ENCODE results near the gene NRARP. TPM values are rescaled to one million over a fixed set of nuclear protein-coding genes. Genes with fewer than 3 reads are reported as not detected.

NRARP gene
- total and polyA plus RNA-seq, 5 donors = 4.2 to 14.5 (median 6.8) TPM

DNA sequence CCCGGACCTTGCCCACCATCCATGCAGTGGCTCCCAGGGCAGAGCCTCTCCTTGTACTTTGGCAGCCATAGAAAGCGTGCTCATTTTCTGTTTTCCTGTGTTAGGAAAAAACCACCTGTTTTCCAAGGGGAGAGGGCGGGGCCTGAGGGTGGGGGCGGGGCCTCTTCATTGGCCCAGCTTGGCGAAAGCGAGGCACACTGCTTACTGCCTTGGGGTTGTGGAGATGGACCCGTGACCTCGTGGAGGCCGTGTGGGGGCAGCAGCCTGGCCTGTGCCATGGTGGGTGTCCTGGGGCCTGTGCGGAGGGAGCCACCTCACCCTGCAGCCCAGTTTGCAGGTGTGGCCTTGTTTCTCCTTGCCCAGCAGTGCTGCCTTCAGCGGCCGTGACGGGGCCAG lies 29.0 kb downstream of the NRARP start:
- Histone ChIP-seq H3K27me3 (ENCODE audit: control insufficient read depth, insufficient read depth) (no peaks in the 10 kb centered on the region), H3K4me3 (ENCODE audit: low read length) (no peak overlapping the region), H3K27ac (ENCODE audit: low read length) (no peak overlapping the region), H3K9me3 (ENCODE audit: control insufficient read depth, low read length) (no peaks in the 10 kb centered on the region), H3K4me1 (ENCODE audit: control insufficient read depth, insufficient read depth, low read length) (peaks cover 15% of the 10 kb centered on the region)
- ATAC-seq (no peak), DNase-seq (no peak)
- intact Hi-C loops (cut with DNase I) = no loop called here
- WGBS = 80% methylated on average over 13 of the region's 13 CpGs

- WGBS = 93% methylated on average over 39 of the region's 39 CpGs
- H3K9me3 ChIP-seq (ENCODE audit: control insufficient read depth, low read length) = no peaks in the 10 kb centered on the region
- H3K27ac ChIP-seq (ENCODE audit: low read length) = no peak overlapping the region
- H3K4me3 ChIP-seq (ENCODE audit: low read length) = no peak overlapping the region
- intact Hi-C loops (cut with DNase I) = no loop called here
- no peaks in the 10 kb centered on the region for H3K27me3 ChIP-seq (ENCODE audit: control insufficient read depth, insufficient read depth)
- peaks cover 15% of the 10 kb centered on the region for H3K4me1 ChIP-seq (ENCODE audit: control insufficient read depth, insufficient read depth, low read length)
- no peak for ATAC-seq
- DNase-seq = peak in 2 of 3 donors; percentile 22 to 63
Observed at GRCh38 chr9:137272241-137273094, 29.6 kb downstream of the NRARP start.

DNA sequence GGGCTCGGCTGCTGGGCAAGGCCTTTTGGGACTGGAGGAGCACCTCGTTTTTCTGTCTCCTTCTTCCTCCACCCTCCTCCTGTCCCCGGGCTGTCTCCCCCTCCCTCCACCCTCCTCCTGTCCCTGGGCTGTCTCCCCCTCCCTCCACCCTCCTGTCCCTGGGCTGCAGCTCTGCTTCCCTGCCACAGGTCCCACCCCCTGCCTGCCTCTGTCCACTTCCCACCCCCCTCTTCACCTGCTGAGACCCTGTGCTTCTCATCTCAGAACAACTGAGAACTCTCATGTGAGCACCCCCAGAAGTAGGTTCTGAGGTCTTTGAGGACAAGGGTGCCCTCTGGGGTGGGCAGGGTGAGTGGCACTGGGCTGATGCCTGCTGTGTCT lies 30.4 kb downstream of the NRARP start:
- no peak overlapping the region for H3K27ac ChIP-seq (ENCODE audit: low read length)
- ATAC-seq = no peak
- WGBS = 27% methylated on average over 3 of the region's 3 CpGs
- H3K4me1 ChIP-seq (ENCODE audit: control insufficient read depth, insufficient read depth, low read length) = peaks cover 15% of the 10 kb centered on the region
- intact Hi-C loops (cut with DNase I) = no loop called here
- no peaks in the 10 kb centered on the region for H3K9me3 ChIP-seq (ENCODE audit: control insufficient read depth, low read length)
- H3K4me3 ChIP-seq (ENCODE audit: low read length) = no peak overlapping the region
- no peaks in the 10 kb centered on the region for H3K27me3 ChIP-seq (ENCODE audit: control insufficient read depth, insufficient read depth)
- no peak for DNase-seq

GRCh38 chr9:137270929-137271695 lies 31.0 kb downstream of the NRARP start:
- H3K4me3 ChIP-seq (ENCODE audit: low read length) = no peak overlapping the region
- ATAC-seq = no peak
- 77% methylated on average over 32 of the region's 32 CpGs for WGBS
- peak in 2 of 3 donors; percentile 20 to 66 for DNase-seq
- no peaks in the 10 kb centered on the region for H3K27me3 ChIP-seq (ENCODE audit: control insufficient read depth, insufficient read depth)
- intact Hi-C loops (cut with DNase I) = no loop called here
- no peaks in the 10 kb centered on the region for H3K9me3 ChIP-seq (ENCODE audit: control insufficient read depth, low read length)
- H3K4me1 ChIP-seq (ENCODE audit: control insufficient read depth, insufficient read depth, low read length) = peaks cover 13% of the 10 kb centered on the region
- H3K27ac ChIP-seq (ENCODE audit: low read length) = no peak overlapping the region

DNA sequence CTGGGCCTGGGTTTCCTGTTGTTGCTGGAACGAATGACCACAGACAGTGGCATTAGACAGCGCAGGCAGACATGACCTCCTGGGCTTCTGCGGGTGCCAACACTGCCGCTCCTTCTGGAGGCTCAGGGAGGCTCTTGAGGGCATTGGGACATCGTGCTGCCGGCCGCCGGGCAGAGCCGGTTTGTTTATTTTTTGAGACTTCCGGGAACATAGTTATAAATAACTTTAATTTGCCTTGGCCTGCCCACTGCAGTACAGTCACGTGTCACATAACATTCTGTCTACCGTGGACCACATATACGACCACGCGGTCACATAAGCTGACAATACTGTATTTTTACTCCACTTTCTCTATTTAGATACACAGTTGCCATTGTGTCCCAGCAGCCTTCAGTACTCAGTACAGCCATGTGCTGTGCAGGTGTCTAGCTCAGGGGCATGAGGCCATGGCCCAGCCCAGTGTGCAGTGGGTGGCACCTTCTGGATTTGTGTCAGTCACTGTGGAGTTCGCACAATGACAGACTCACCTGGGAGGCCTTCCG lies 32.8 kb downstream of the NRARP start:
- peak; percentile 47 to 79 (median 76) for DNase-seq

GRCh38 chr9:137268538-137269201 lies 33.4 kb downstream of the NRARP start:
- no peaks in the 10 kb centered on the region for H3K9me3 ChIP-seq (ENCODE audit: control insufficient read depth, low read length)
- WGBS = 65% methylated on average over 19 of the region's 19 CpGs
- H3K4me1 ChIP-seq (ENCODE audit: control insufficient read depth, insufficient read depth, low read length) = peaks cover 10% of the 10 kb centered on the region
- H3K4me3 ChIP-seq (ENCODE audit: low read length) = no peak overlapping the region
- H3K27ac ChIP-seq (ENCODE audit: low read length) = peak overlapping the region; percentile 85
- DNase-seq = peak in 1 of 3 donors; percentile 38
- H3K27me3 ChIP-seq (ENCODE audit: control insufficient read depth, insufficient read depth) = no peaks in the 10 kb centered on the region
- peak in 1 of 2 donors; percentile 42 for ATAC-seq
- intact Hi-C loops (cut with DNase I) = no loop called here

More for the DNA sequence above, 32.8 kb downstream of the NRARP start:
- Histone ChIP-seq H3K4me3 (ENCODE audit: low read length) (no peak overlapping the region), H3K27me3 (ENCODE audit: control insufficient read depth, insufficient read depth) (no peaks in the 10 kb centered on the region), H3K9me3 (ENCODE audit: control insufficient read depth, low read length) (no peaks in the 10 kb centered on the region), H3K4me1 (ENCODE audit: control insufficient read depth, insufficient read depth, low read length) (peaks cover 10% of the 10 kb centered on the region), H3K27ac (ENCODE audit: low read length) (peak overlapping the region; percentile 92)
- peak; percentile 59 to 70 for ATAC-seq
- intact Hi-C loops (cut with DNase I) = no loop called here
- 39% methylated on average over 17 of the region's 17 CpGs for WGBS

DNA sequence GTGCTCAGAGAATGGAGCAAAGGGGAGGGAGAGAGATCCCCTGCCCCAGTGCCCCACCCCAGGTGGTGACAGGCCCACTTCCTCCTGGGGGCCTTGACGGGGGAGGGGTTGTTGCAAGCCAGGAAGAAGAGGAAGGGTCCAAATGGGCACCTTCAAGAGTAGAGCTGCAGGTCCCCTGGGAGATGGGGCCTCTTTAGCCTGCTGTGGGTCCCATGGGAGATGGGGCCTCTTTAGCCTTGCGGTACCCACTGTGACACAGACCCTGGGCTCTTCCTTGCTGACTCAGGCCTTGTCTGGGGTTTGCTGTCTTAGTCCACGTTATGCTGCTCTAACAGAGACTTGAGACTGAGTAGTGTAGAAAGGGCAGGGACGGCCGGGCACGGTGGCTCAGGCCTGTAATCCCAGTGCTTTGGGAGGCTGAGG lies 34.1 kb downstream of the NRARP start:
- no peaks in the 10 kb centered on the region for H3K9me3 ChIP-seq (ENCODE audit: control insufficient read depth, low read length)
- intact Hi-C loops (cut with DNase I) = no loop called here
- 87% methylated on average over 6 of the region's 6 CpGs for WGBS
- no peak overlapping the region for H3K27ac ChIP-seq (ENCODE audit: low read length)
- no peak for ATAC-seq
- no peaks in the 10 kb centered on the region for H3K27me3 ChIP-seq (ENCODE audit: control insufficient read depth, insufficient read depth)
- peaks cover 10% of the 10 kb centered on the region for H3K4me1 ChIP-seq (ENCODE audit: control insufficient read depth, insufficient read depth, low read length)
- no peak for DNase-seq
- H3K4me3 ChIP-seq (ENCODE audit: low read length) = no peak overlapping the region

DNA sequence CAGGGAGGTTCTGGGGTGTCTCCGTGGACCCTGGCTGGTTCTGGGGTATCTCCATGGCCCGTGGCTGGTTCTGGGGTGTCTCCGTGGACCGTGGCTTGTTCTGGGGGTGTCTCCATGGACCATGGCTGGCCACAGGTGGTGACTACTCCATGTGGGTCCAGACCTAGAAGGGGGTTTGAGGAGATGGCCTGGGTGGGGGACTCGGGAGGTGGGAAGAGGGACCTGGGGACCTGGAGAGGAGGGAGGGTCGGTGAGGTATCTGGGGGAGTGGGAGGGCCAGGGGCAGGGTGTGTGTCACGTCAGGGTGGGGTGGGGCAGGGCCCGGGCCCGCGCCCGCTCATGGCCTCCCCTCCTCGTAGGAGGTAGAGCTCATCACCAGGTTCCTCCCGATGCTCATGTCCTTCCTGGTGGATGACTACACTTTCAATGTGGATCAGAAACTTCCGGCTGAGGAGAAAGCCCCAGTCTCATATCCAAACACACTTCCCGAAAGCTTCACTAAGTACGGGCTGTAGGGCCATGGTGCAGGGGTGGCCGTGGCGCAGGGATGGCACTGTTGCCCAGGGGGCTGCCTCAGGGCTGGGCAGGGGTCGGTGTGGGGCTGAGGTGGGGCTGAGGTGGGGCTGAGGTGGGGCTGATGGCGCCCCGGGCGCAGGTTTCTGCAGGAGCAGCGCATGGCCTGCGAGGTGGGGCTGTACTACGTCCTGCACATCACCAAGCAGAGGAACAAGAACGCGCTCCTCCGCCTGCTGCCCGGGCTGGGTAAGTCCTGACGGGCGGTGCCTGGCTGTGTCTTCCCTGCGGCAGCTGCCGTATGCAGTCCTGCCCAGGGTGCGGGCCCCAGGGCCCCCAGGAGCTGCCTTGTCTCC lies 35.3 kb downstream of the NRARP start:
- Histone ChIP-seq H3K4me1 (ENCODE audit: control insufficient read depth, insufficient read depth, low read length) (peaks cover 10% of the 10 kb centered on the region), H3K4me3 (ENCODE audit: low read length) (no peak overlapping the region)
- WGBS = 95% methylated on average over 34 of the region's 34 CpGs

GRCh38 chr9:137266162-137266527 lies 35.9 kb downstream of the NRARP start:
- peak in 1 of 3 donors; percentile 67 for DNase-seq
- peaks cover 10% of the 10 kb centered on the region for H3K4me1 ChIP-seq (ENCODE audit: control insufficient read depth, insufficient read depth, low read length)

More for the DNA sequence above, 35.3 kb downstream of the NRARP start:
- DNase-seq = no peak
- Histone ChIP-seq H3K27ac (ENCODE audit: low read length) (no peak overlapping the region), H3K27me3 (ENCODE audit: control insufficient read depth, insufficient read depth) (no peaks in the 10 kb centered on the region), H3K9me3 (ENCODE audit: control insufficient read depth, low read length) (no peaks in the 10 kb centered on the region)
- intact Hi-C loops (cut with DNase I) = no loop called here
- no peak for ATAC-seq

DNA sequence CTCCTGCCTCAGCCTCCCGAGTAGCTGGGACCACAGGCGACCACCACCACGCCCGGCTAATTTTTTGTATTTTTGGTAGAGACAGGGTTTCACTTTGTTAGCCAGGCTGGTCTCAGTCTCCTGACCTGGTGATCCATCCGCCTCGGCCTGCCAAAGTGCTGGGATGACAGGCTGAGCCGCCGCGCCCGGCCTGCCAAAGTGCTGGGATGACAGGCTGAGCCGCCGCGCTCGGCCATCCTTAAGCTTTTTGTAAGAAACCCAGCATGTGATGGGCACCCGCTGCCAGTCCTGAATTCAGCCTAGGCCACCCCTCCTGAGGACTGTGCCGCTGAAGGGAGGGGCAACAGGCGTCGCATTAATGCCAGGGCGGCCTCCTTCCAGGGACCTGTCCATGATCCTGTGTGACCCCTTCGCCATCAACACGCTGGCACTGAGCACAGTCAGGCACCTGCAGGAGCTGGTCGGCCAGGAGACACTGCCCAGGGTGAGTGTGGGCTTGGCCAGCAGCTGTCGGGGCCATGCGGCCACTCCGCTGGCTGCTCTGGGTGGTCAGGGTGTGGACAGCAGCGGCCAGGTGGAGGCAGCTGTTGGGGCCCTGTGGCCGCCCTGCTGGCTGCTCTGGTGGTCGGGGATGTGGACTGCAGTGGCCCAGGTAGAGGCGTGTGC lies 36.4 kb downstream of the NRARP start:
- no peak overlapping the region for H3K4me3 ChIP-seq (ENCODE audit: low read length)
- no peaks in the 10 kb centered on the region for H3K9me3 ChIP-seq (ENCODE audit: control insufficient read depth, low read length)
- DNase-seq (no peak), ATAC-seq (no peak)
- no peaks in the 10 kb centered on the region for H3K27me3 ChIP-seq (ENCODE audit: control insufficient read depth, insufficient read depth)
- intact Hi-C loops (cut with DNase I) = no loop called here
- peaks cover 10% of the 10 kb centered on the region for H3K4me1 ChIP-seq (ENCODE audit: control insufficient read depth, insufficient read depth, low read length)
- no peak overlapping the region for H3K27ac ChIP-seq (ENCODE audit: low read length)
- 96% methylated on average over 29 of the region's 29 CpGs for WGBS

More at GRCh38 chr9:137266162-137266527, 35.9 kb downstream of the NRARP start:
- H3K4me3 ChIP-seq (ENCODE audit: low read length) = no peak overlapping the region
- no peaks in the 10 kb centered on the region for H3K27me3 ChIP-seq (ENCODE audit: control insufficient read depth, insufficient read depth)
- no peak for ATAC-seq
- 74% methylated on average over 15 of the region's 15 CpGs for WGBS
- H3K9me3 ChIP-seq (ENCODE audit: control insufficient read depth, low read length) = no peaks in the 10 kb centered on the region
- no peak overlapping the region for H3K27ac ChIP-seq (ENCODE audit: low read length)
- intact Hi-C loops (cut with DNase I) = no loop called here

All from right cardiac atrium (tissue), 5 donors.